Stimulated activated CD4-positive, alpha-beta T cell treated with anti-CD3 and anti-CD28 coated beads, Interleukin-1b, Interleukin-23, amount 100 ng/mL, for 24 hours (primary cell): ENCODE measurements around the gene ITPKC.

Source experiments
- DNase-seq, 4 experiments: peaks; one replicate each; pipeline ENCODE4 v3.0.0-alpha.2; 2020; ENCODE audit warnings: low read depth in 4 of 4, low spot score in 1 of 4

The ITPKC gene

DNA sequence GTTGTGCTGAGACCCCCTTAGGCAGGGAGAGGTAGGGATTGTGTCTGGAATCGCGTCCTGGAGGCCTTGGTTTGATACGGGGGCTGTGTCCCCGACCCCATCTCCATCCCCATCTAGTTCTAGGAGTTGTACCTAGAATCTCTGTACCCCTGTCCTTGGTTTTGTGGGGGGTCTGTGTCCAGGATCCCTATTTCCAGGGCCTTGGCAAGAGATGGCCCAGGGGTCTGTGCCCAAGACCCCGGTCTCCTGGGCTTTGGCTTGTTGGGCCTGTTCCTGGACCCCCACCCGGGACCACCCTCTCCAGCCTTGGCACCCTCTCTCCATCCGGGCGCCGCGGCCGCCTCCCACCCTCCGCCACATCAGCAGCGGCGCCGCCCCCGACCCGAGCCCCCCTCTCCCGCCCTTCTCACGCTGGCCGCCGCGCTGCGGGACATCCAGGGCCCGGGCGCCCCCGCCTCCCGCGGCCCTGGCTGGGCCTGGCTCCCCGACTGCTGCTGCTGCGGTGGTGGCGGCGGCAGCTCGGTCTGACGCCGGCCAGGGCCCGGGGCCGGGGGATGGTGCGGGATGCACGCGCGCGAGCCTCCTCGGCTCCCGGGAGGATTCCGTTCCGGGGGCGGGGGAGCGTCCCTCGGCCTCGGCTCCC is 26.7 kb upstream of the ITPKC start, which contains the start of gene NUMBL:
Gene NUMBL, minus strand, starts transcription at position 602 of the 643 bp plus-strand sequence. Its CDS starts 168 bp downstream, at position 434.
- DNase-seq = no peak

DNA sequence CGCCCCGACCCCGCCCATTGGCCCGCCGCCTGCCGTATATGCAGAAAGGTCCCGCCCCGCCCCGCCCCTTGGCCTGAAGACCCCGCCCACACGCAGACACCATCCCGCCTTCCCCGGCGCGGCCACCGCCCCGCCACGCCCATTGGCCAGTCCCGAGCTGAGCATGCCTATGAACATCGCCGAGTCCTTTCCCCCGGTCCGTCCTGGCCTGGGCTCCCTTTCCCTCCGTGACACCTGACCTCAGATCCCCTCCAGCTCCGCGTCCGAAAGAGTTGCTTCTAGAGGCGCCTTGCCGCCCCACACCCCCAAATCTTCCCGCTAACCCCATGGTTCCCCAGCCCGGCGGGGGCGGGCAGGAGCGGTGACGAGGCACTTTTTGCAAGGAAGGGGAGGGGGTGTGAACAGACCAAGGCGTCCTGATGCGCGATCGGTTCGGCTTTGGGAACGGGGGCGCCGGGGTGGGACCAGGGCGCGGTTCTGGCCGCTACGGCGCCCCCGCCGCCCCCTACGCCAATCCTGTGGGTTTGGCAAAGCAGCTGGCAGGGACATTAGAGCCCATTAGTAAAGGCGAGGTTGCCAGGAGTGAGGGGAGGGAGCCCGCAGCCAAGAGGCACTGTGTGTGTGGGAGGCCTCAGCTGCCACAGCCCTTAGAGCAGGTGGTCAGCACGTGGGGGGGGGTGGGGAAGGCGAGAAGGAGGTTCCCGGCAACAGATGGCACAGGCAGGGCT is 26.1 kb upstream of the ITPKC start:
- peak; percentile 78 to 91 (median 86) for DNase-seq

- no peak for DNase-seq
Observed at GRCh38 chr19:40691421-40692211, 25.3 kb upstream of the ITPKC start.

DNA sequence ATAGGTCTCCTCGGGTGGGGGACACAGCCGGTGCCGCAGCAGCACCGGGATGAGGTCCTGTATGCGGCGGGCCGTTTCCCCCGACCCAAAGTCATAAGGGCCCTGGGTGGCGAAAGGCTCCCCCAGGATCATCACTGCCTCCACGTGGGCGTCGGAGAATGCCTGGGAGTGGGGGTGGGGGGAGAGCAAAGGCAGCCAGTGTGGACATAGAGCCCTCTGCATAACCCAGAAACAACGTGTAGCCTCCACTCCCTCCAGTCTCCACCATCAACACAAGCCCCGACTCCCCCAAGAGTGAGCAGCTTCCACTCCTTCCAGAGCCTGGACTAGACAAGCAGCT is 24.7 kb upstream of the ITPKC start:
- no peak for DNase-seq

DNA sequence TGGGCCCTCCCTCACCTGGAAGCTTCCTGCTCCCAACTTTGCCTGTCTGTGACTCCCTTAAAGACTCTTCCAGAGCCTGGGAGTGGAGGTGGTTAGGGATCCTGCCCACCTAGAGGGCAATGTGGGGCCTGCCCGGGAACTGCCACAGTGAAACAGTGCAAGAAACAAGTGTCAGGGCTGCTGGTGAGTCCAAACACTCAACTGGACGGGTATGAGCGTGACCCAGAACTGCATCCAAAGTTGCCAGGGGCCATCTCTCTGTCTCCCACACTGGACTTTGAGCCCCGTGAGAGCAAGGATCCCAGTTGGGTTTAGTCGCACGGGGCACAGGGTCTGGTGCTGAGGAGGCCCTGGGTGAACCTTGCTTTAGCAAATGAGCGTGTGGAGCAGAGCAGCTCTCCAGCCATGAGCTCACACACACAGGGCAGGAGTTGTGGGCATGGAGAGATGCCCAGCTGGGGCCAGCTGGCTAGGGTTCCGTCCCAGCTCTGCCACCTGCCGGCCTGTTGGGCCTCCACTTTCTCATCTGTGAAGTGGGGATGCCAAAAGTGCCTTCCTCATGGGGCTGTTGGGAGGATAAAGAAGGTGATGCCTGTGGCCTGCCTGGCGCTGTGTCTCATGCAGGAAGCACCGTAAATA is 23.6 kb upstream of the ITPKC start:
- no peak for DNase-seq

DNA sequence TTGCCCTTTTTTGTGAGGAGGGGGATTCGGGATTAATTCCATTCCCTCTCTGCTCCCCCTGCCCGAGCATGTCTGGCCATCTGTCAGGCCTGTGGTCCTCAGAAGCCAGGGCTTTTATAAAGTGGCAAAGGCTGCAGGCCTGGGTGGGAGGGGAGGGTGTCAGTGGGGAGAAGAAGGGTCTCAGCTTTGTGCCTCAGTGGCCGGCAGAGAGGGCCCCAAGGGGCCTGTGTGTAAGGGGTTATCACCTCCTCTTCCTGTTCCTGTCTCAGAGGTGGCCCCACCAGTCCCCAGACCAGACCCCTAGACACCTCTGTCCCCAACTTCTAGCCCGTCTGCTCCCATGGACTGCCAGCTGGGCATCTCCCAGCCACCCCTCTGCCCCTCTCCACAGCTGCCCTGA is 23.0 kb upstream of the ITPKC start:
- DNase-seq = no peak

DNA sequence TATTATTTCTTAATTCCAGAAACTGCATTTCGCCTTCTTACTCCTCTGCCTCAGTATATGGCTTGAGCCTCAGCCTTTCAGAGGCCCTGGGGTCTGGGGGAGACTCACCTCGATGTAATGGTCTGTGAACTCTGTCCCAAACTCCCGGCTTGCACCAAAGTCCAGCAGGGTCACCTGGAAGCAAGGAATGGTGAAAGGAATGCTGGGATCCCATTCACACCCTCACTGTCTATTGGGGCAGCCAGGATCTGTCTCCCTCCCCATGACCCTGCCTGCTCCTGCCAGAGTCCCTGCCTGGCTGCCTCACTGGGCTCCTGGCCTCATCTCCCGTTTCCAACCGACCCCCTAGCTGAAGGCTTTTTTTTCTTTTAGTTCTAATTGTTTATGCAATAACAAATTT is 21.0 kb upstream of the ITPKC start:
- no peak for DNase-seq

DNA sequence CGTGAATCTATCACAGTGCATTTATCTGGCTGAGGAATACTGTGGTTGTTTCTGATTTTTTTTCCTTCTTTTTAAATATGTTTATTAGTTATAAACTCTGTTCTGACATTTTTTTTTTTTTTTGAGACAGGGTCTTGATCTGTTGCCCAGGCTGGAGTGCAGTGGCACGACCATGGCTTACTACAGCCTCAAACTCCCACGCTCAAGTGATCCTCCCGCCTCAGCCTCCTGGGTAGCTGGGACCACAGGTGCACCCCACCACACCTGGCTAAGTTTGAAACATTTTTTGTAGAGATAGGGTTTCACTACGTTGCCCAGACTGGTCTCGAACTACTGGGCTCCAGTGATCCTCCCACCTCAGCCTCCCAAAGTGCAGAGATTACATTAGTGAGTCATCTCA is 19.9 kb upstream of the ITPKC start:
- DNase-seq = no peak

- DNase-seq = no peak
Observed at GRCh38 chr19:40700083-40700482, 16.8 kb upstream of the ITPKC start.

DNA sequence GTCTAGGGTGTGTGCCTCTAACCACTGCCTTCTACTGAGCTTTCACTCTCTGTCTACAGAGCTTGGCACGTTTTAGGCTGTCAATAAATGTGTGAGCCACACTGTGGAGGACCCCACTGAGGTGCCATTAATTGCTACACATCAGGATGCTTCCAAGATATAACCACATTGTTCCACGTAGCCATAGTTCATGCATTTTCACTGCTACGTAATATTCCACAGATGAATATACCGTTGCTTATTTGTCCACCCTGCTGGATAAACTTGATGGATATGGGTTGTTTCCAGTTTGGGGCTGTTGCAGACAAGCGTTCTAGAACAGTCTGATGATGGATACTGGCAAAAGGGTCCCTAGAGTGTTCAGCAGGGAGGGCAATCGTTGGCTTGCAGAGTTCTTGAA is 15.2 kb upstream of the ITPKC start:
- DNase-seq = no peak

- DNase-seq = no peak
Observed at GRCh38 chr19:40702337-40703012, 14.4 kb upstream of the ITPKC start.

- no peak for DNase-seq
Observed at GRCh38 chr19:40703029-40703755, 13.7 kb upstream of the ITPKC start.

- no peak for DNase-seq
Observed at GRCh38 chr19:40704491-40705361, 12.2 kb upstream of the ITPKC start.

- no peak for DNase-seq
Observed at GRCh38 chr19:40705362-40705651, 11.6 kb upstream of the ITPKC start.

GRCh38 chr19:40705950-40706619 is 10.8 kb upstream of the ITPKC start:
- no peak for DNase-seq

DNA sequence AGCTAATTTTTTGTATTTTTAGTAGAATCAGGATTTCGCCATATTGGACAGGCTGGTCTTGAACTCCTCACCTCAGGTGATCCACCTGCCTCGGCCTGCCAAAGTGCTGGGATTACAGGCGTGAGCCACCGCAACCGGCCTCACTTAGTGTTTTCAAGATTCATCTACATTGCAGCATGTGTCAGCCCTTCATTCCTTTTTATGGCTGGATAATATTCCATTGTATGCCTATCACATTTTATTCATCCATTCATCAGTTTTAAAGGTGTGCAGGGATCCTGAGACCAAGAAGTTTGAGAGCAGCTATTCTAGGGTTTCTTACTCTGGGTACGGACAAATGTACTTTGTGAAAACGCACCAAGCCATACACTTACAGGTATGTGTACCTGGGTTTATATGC is 9.3 kb upstream of the ITPKC start:
- DNase-seq = no peak

DNA sequence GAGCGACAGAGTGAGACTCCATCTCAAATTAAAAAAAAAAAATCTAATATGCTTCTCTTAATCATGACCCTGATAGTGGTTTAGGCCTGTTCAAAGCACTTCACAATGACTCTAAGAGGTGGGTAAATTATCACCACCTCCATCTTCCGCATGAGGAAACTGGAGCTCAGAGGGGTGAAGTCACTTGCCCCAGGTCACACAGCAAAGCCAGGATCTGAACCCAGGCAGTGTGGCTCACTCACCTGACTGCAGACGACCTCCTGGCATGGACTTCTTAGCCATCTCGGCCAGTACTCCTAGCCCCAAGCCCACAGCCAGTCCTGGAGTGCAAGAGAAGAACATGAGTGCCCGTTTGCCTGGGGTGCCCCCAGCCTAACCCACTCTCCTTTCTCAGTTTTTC is 7.1 kb upstream of the ITPKC start:
- DNase-seq = no peak

GRCh38 chr19:40713939-40714338 is 3.0 kb upstream of the ITPKC start:
- DNase-seq = no peak
